ENCODE results near the gene ZNF77. TPM values are rescaled to one million over a fixed set of nuclear protein-coding genes. Genes with fewer than 3 reads are reported as not detected.

ZNF77 gene
- total and polyA plus RNA-seq, 10 of the 15 experiments (the other 5 are each of a cell fraction or from before 2014, with no cell fraction given) = 1.9 to 4.7 (median 3.0) TPM

DNA sequence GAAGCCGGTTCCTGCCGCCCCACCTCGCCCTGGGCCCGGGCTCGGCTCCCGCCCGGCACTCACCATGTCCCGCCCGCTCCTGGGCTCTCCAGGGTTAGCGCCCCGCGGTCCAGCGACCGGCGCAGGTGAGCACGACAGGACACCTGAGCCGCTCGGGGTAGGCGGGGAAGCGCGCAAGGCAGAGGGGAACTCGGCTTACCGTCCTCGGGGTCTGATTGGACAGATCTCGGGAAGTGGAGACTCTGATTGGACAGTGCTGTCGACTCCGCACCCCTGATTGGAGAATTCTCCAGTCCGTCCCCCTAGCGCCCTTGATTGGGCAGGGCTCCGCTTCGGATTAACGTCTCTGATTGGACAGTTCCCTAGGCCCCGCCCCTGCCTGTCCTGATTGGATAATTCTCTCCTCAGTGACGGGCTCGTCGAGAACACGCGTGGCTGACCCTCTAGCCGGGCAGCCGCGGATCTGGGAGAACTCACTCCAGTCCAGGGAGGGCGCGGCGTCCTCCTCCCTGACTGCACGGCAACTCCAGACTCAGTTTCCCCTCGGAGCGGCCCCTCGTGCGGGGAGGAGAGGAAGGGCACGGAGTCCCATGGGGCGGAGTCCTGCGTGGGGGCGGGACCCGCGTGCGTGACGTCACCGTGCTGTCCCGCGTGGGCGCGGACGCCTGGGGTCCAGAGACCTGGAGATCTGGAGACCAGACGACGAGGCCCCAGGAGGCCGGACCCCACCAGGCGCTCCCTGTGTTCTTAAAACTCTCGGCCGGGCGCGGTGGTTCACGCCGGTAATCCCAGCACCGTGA is at the start of gene ZNF77 (continued):
- TF ChIP-seq GABPA (IDR thresholded peaks at IDR 0.05; ENCODE audit: low read depth) = no peak
- no peak for TF ChIP-seq SRF (IDR thresholded peaks at IDR 0.05; ENCODE audit: low read depth in 2 of 2, low read length in 2 of 2)
- TF ChIP-seq, protein P1, sequence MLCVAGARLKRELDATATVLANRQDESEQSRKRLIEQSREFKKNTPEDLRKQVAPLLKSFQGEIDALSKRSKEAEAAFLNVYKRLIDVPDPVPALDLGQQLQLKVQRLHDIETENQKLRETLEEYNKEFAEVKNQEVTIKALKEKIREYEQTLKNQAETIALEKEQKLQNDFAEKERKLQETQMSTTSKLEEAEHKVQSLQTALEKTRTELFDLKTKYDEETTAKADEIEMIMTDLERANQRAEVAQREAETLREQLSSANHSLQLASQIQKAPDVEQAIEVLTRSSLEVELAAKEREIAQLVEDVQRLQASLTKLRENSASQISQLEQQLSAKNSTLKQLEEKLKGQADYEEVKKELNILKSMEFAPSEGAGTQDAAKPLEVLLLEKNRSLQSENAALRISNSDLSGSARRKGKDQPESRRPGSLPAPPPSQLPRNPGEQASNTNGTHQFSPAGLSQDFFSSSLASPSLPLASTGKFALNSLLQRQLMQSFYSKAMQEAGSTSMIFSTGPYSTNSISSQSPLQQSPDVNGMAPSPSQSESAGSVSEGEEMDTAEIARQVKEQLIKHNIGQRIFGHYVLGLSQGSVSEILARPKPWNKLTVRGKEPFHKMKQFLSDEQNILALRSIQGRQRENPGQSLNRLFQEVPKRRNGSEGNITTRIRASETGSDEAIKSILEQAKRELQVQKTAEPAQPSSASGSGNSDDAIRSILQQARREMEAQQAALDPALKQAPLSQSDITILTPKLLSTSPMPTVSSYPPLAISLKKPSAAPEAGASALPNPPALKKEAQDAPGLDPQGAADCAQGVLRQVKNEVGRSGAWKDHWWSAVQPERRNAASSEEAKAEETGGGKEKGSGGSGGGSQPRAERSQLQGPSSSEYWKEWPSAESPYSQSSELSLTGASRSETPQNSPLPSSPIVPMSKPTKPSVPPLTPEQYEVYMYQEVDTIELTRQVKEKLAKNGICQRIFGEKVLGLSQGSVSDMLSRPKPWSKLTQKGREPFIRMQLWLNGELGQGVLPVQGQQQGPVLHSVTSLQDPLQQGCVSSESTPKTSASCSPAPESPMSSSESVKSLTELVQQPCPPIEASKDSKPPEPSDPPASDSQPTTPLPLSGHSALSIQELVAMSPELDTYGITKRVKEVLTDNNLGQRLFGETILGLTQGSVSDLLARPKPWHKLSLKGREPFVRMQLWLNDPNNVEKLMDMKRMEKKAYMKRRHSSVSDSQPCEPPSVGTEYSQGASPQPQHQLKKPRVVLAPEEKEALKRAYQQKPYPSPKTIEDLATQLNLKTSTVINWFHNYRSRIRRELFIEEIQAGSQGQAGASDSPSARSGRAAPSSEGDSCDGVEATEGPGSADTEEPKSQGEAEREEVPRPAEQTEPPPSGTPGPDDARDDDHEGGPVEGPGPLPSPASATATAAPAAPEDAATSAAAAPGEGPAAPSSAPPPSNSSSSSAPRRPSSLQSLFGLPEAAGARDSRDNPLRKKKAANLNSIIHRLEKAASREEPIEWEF (IDR thresholded peaks at IDR 0.05; ENCODE audit: insufficient replicate concordance, low read depth, low read length) = no peak
- no peak for TF ChIP-seq YY1 (IDR thresholded peaks at IDR 0.05; ENCODE audit: low read depth, low read length)
- no peak for TF ChIP-seq ZBED1 (IDR thresholded peaks at IDR 0.05; ENCODE audit: borderline replicate concordance)
- no peak for TF ChIP-seq FOXK2 (IDR thresholded peaks at IDR 0.05)
- peak; percentile 97 for TF ChIP-seq CHD2 (IDR thresholded peaks at IDR 0.05; ENCODE audit: borderline replicate concordance, low read depth, low read length)
- TF ChIP-seq FOXM1 (IDR thresholded peaks at IDR 0.05; ENCODE audit: low read depth, low read length) = no peak
- no peak for TF ChIP-seq NR2C1 (IDR thresholded peaks at IDR 0.05)
- TF ChIP-seq MYC (IDR thresholded peaks at IDR 0.05; ENCODE audit: insufficient read depth, insufficient read length, insufficient replicate concordance, low read length, severe bottlenecking) = no peak
- TF ChIP-seq ASH2L (IDR thresholded peaks at IDR 0.05; ENCODE audit: borderline replicate concordance, low read depth) = no peak
- TF ChIP-seq FOS (IDR thresholded peaks at IDR 0.05; ENCODE audit: borderline replicate concordance, extremely low read depth, insufficient read length) = peak; percentile 100
- TF ChIP-seq, protein P2, sequence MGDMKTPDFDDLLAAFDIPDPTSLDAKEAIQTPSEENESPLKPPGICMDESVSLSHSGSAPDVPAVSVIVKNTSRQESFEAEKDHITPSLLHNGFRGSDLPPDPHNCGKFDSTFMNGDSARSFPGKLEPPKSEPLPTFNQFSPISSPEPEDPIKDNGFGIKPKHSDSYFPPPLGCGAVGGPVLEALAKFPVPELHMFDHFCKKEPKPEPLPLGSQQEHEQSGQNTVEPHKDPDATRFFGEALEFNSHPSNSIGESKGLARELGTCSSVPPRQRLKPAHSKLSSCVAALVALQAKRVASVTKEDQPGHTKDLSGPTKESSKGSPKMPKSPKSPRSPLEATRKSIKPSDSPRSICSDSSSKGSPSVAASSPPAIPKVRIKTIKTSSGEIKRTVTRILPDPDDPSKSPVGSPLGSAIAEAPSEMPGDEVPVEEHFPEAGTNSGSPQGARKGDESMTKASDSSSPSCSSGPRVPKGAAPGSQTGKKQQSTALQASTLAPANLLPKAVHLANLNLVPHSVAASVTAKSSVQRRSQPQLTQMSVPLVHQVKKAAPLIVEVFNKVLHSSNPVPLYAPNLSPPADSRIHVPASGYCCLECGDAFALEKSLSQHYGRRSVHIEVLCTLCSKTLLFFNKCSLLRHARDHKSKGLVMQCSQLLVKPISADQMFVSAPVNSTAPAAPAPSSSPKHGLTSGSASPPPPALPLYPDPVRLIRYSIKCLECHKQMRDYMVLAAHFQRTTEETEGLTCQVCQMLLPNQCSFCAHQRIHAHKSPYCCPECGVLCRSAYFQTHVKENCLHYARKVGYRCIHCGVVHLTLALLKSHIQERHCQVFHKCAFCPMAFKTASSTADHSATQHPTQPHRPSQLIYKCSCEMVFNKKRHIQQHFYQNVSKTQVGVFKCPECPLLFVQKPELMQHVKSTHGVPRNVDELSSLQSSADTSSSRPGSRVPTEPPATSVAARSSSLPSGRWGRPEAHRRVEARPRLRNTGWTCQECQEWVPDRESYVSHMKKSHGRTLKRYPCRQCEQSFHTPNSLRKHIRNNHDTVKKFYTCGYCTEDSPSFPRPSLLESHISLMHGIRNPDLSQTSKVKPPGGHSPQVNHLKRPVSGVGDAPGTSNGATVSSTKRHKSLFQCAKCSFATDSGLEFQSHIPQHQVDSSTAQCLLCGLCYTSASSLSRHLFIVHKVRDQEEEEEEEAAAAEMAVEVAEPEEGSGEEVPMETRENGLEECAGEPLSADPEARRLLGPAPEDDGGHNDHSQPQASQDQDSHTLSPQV (IDR thresholded peaks at IDR 0.05) = no peak
- no peak for TF ChIP-seq BMI1 (IDR thresholded peaks at IDR 0.05; ENCODE audit: borderline replicate concordance)
- no peak for TF ChIP-seq EZH2 (IDR thresholded peaks at IDR 0.05; ENCODE audit: borderline replicate concordance, control insufficient read depth, low read depth, low read length)
- no peak for TF ChIP-seq SREBF2 (IDR thresholded peaks at IDR 0.05; ENCODE audit: low read length)
- TF ChIP-seq SPI1 (IDR thresholded peaks at IDR 0.05; ENCODE audit: borderline replicate concordance, insufficient read depth, low read depth, low read length) = no peak
- TF ChIP-seq ETV6 (conservative IDR thresholded peaks at IDR 0.05 in 1 of 2, IDR thresholded peaks at IDR 0.05 in 1 of 2; ENCODE audit: borderline replicate concordance in 1 of 2, low read depth in 1 of 2) = no peak
- peak; percentile 99 for TF ChIP-seq NFYA (IDR thresholded peaks at IDR 0.05; ENCODE audit: borderline replicate concordance, low read depth, low read length)
- no peak for TF ChIP-seq SIN3A (IDR thresholded peaks at IDR 0.05; ENCODE audit: low read depth, low read length)
- TF ChIP-seq YBX1 (IDR thresholded peaks at IDR 0.05) = no peak

All from GM12878 (cell line).